DND-41 (cell line): ENCODE data around the gene HSD17B2.

Experiments used
- EZH2 ChIP-seq: IDR thresholded peaks from 3 replicates; pipeline ENCODE4 v1.6.1; 2012; ENCODE audit warnings: borderline replicate concordance, low read depth, mild to moderate bottlenecking, moderate library complexity, low read length, inconsistent platforms; ENCODE audit not compliant: severe bottlenecking
- TF ChIP-seq, protein P1 (sequence below): IDR thresholded peaks from 2 replicates; pipeline ENCODE4 v1.5.1; 2012; ENCODE audit warnings: borderline replicate concordance, low read length, moderate library complexity, mild to moderate bottlenecking; ENCODE audit not compliant: poor library complexity, severe bottlenecking; ENCODE audit errors: extremely low read depth

GRCh38 chr16:82083710-82084353 lies 48.8 kb downstream of the HSD17B2 start:
- TF ChIP-seq, protein P1, sequence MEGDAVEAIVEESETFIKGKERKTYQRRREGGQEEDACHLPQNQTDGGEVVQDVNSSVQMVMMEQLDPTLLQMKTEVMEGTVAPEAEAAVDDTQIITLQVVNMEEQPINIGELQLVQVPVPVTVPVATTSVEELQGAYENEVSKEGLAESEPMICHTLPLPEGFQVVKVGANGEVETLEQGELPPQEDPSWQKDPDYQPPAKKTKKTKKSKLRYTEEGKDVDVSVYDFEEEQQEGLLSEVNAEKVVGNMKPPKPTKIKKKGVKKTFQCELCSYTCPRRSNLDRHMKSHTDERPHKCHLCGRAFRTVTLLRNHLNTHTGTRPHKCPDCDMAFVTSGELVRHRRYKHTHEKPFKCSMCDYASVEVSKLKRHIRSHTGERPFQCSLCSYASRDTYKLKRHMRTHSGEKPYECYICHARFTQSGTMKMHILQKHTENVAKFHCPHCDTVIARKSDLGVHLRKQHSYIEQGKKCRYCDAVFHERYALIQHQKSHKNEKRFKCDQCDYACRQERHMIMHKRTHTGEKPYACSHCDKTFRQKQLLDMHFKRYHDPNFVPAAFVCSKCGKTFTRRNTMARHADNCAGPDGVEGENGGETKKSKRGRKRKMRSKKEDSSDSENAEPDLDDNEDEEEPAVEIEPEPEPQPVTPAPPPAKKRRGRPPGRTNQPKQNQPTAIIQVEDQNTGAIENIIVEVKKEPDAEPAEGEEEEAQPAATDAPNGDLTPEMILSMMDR: no peak
- TF ChIP-seq EZH2: no peak
